HepG2 (cell line): ENCODE data around the gene ARHGAP21. TPM values are rescaled to one million over a fixed set of nuclear protein-coding genes. Genes with fewer than 3 reads are reported as not detected.

ENCODE experiments used
- ATAC-seq: fragments of 200-7000 bp; cut with Tn5 transposase; 3 replicates; pipeline ENCODE4 v1.9.1; 2020; ENCODE audit warnings: mild to moderate bottlenecking, moderate library complexity
- BruUV-seq: library from RNA; stranded (reverse); fragments of 400-500 nt; replicated peaks from 2 replicates; lab custom pipeline; 2021; lab: Mats Ljungman, UMichigan
- CTCF ChIA-PET: fragments of 300-600 bp; formaldehyde crosslinking; extraction: SDS; loops from one replicate; lab custom pipeline; 2021; ENCODE audit warnings: low total read pairs, inconsistent platforms, low intra/inter-chr PET ratio; lab: Yijun Ruan, JAX
- POLR2A ChIA-PET: fragments of 350-600 bp; sonication (Branson Sonifier 250); formaldehyde crosslinking; loops from one replicate; lab custom pipeline; 2020; ENCODE audit warnings: antibody characterized with exemption, inconsistent platforms; lab: Yijun Ruan, JAX
- DNase-seq: peaks from one replicate; pipeline ENCODE4 v3.0.0-alpha.2; 2015; ENCODE audit warnings: low spot score
- FAIRE-seq: peaks from 3 replicates; lab custom pipeline; 2011; peaks lifted over from hg19 to GRCh38; lab: Jason Lieb, UNC
- H2AFZ ChIP-seq: one replicate; pipeline ENCODE4 v1.6.1; 2011; ENCODE audit warnings: low read length, inconsistent platforms
- H3K27ac ChIP-seq: fragments of 300-600 bp; 3 replicates; pipeline ENCODE4 v1.8.0; 2011; ENCODE audit warnings: mixed run types, mild to moderate bottlenecking, mixed read lengths, low read length, inconsistent platforms; ENCODE audit not compliant: insufficient read depth; ENCODE audit errors: extremely low read length
- H3K27me3 ChIP-seq, 2 experiments: fragments of 200-600 bp in 1 of 2; 2 replicates in 1 of 2; 3 replicates in 1 of 2; pipeline versions ENCODE4 v1.6.0 to v1.8.0; 2011; ENCODE audit warnings: low read length in 2 of 2, mild to moderate bottlenecking in 2 of 2, moderate library complexity in 2 of 2, inconsistent platforms in 1 of 2; ENCODE audit not compliant: insufficient read depth in 2 of 2, control insufficient read depth in 1 of 2
- H3K36me3 ChIP-seq, 2 experiments: fragments of 200-600 bp in 1 of 2; replicated peaks in 1 of 2; 2 replicates in 1 of 2; 3 replicates in 1 of 2; pipeline versions ENCODE4 v1.5.1 to v1.8.0; 2011; ENCODE audit warnings: low read length in 2 of 2, inconsistent platforms in 1 of 2; ENCODE audit not compliant: insufficient read depth in 2 of 2, control insufficient read depth in 1 of 2
- H3K4me1 ChIP-seq: 2 replicates; pipeline ENCODE4 v1.5.1; 2012; ENCODE audit warnings: low read length, inconsistent platforms; ENCODE audit not compliant: insufficient read depth
- H3K4me2 ChIP-seq: 2 replicates; pipeline ENCODE4 v1.6.0; 2011; ENCODE audit warnings: low read depth, low read length, inconsistent platforms
- H3K4me3 ChIP-seq, 3 experiments: fragments of 200-600 bp in 1 of 3; sonication (generic), shearing (Covaris generic) in 1 of 3; replicated peaks in 1 of 3; 2 replicates each; pipeline ENCODE4 v1.5.1; 2011 to 2016; ENCODE audit warnings: low read length in 3 of 3, inconsistent platforms in 2 of 3, low read depth in 2 of 3, mild to moderate bottlenecking in 2 of 3, control low read depth in 1 of 3, mixed read lengths in 1 of 3; ENCODE audit not compliant: insufficient read depth in 1 of 3
- H3K79me2 ChIP-seq: one replicate; pipeline ENCODE4 v1.6.1; 2011; ENCODE audit warnings: low read length, inconsistent platforms; ENCODE audit not compliant: insufficient read depth
- H3K9ac ChIP-seq: 2 replicates; pipeline ENCODE4 v1.6.0; 2011; ENCODE audit warnings: mild to moderate bottlenecking, low read depth, low read length, inconsistent platforms; ENCODE audit not compliant: insufficient read depth
- H3K9me3 ChIP-seq: 2 replicates; pipeline ENCODE4 v1.5.1; 2012; ENCODE audit warnings: mild to moderate bottlenecking, low read length
- H4K20me1 ChIP-seq: 2 replicates; pipeline ENCODE4 v1.6.0; 2011; ENCODE audit warnings: inconsistent platforms, mild to moderate bottlenecking, low read length, moderate library complexity; ENCODE audit not compliant: insufficient read depth
- PLRG1 ChIP-seq: fragments of 450-650 bp; conservative IDR thresholded peaks from 2 replicates; pipeline ENCODE4 v1.6.1; 2016
- SAP130 ChIP-seq: IDR thresholded peaks from 2 replicates; pipeline ENCODE4 v1.6.1; 2016; ENCODE audit warnings: low read depth
- STAG1 ChIP-seq: sonication (generic); formaldehyde crosslinking; IDR thresholded peaks from 2 replicates; pipeline ENCODE4 v1.4.0; 2020; ENCODE audit warnings: missing genetic modification reagents
- ZNF460 ChIP-seq: sonication (generic); formaldehyde crosslinking; IDR thresholded peaks from 2 replicates; pipeline ENCODE4 v1.5.1; 2020; ENCODE audit warnings: missing genetic modification reagents, mild to moderate bottlenecking, borderline replicate concordance
- ZNF562 ChIP-seq: sonication (generic); formaldehyde crosslinking; IDR thresholded peaks from 2 replicates; pipeline ENCODE4 v1.8.0; 2022; ENCODE audit warnings: missing genetic modification reagents, borderline replicate concordance
- ZNF7 ChIP-seq: IDR thresholded peaks from 2 replicates; pipeline ENCODE4 v1.6.1; 2016; ENCODE audit warnings: missing biosample characterization, missing genetic modification reagents
- ZSCAN21 ChIP-seq: sonication (generic); formaldehyde crosslinking; IDR thresholded peaks from 2 replicates; pipeline ENCODE4 v1.8.0; 2022; ENCODE audit warnings: mild to moderate bottlenecking, missing genetic modification reagents, moderate library complexity, borderline replicate concordance
- WGBS: methylation state at CpG from one replicate; pipeline ENCODE4 v1.1.6; 2017; ENCODE audit warnings: low lambda C conversion rate; 5-methylcytosine and 5-hydroxymethylcytosine counted together
- in situ Hi-C: cut with HindIII; loops from 2 replicates; pipeline ENCODE4 v1.10.0; 2017; ENCODE audit warnings: low pct_unique_long_range_greater_than_20kb; ENCODE audit not compliant: extremely low pct_ligation_motif_present
- intact Hi-C: fragments of 100-400 bp; cut with micrococcal nuclease; formaldehyde crosslinking; loops from one replicate; pipeline ENCODE4 v1.10.0; 2022; ENCODE audit not compliant: unreplicated experiment
- polyA plus RNA-seq, 8 experiments: library from polyadenylated mRNA; depleted of rRNA in 3 of 8; stranded (reverse) in 7 of 8; unstranded in 1 of 8; fragments of >200 nt; fragmentation: Illumina TruSeq in 4 of 8; extraction: Trizol in 4 of 8; gene quantifications; 2 replicates each; pipeline versions ENCODE4 v1.2.1 to v1.2.3, GENCODE V29; 2011 to 2016; ENCODE audit warnings: low read depth in 4 of 8, missing spikeins in 1 of 8, mixed read lengths in 1 of 8; ENCODE audit not compliant: insufficient read depth in 1 of 8
- total RNA-seq, 5 experiments: library from RNA; depleted of rRNA; stranded (reverse); fragments of >200 nt; fragmentation: Illumina TruSeq; extraction: Trizol; gene quantifications; 2 replicates each; pipeline ENCODE4 v1.2.3, GENCODE V29; 2016; ENCODE audit warnings: low read depth in 1 of 5
- TF ChIP-seq, protein P1 (sequence below): sonication (generic); formaldehyde crosslinking; IDR thresholded peaks from 2 replicates; pipeline ENCODE4 v1.5.0; 2020; ENCODE audit warnings: mild to moderate bottlenecking, missing genetic modification reagents, moderate library complexity
- TF ChIP-seq, protein P2 (sequence below): sonication (generic); formaldehyde crosslinking; IDR thresholded peaks from 2 replicates; pipeline ENCODE4 v1.8.0; 2022; ENCODE audit warnings: mild to moderate bottlenecking, missing genetic modification reagents; ENCODE audit not compliant: insufficient replicate concordance

ARHGAP21 gene
- total and polyA plus RNA-seq, 2 of the 13 experiments (the other 11 are each of a cell fraction or from before 2014, with no cell fraction given): 23.9 to 26.6 TPM

GRCh38 chr10:24727786-24728185 is 4.1 kb upstream of the ARHGAP21 start:
- TF ChIP-seq, protein P1, sequence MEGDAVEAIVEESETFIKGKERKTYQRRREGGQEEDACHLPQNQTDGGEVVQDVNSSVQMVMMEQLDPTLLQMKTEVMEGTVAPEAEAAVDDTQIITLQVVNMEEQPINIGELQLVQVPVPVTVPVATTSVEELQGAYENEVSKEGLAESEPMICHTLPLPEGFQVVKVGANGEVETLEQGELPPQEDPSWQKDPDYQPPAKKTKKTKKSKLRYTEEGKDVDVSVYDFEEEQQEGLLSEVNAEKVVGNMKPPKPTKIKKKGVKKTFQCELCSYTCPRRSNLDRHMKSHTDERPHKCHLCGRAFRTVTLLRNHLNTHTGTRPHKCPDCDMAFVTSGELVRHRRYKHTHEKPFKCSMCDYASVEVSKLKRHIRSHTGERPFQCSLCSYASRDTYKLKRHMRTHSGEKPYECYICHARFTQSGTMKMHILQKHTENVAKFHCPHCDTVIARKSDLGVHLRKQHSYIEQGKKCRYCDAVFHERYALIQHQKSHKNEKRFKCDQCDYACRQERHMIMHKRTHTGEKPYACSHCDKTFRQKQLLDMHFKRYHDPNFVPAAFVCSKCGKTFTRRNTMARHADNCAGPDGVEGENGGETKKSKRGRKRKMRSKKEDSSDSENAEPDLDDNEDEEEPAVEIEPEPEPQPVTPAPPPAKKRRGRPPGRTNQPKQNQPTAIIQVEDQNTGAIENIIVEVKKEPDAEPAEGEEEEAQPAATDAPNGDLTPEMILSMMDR: peak; percentile 50
- TF ChIP-seq STAG1 (CRISPR knock-in tag) (peak; percentile 61), ZNF7 (CRISPR knock-in tag) (peak; percentile 37; the same call in 1 of the 2 replicates), ZNF460 (CRISPR knock-in tag) (peak; percentile 30; the same call in 1 of the 2 replicates), ZSCAN21 (CRISPR knock-in tag) (no peak)
- FAIRE-seq: no peak
- 20% methylated on average over 9 of the region's 9 CpGs for WGBS
- BruUV-seq: no TSS peak
- ChIA-PET CTCF (no interaction called here), POLR2A (no interaction called here)
- no peaks in the 10 kb centered on the region for H3K36me3 ChIP-seq
- H3K27me3 ChIP-seq: no peaks in the 10 kb centered on the region
- no peaks in the 10 kb centered on the region for H3K79me2 ChIP-seq
- peak overlapping the region; percentile 49 for H3K4me2 ChIP-seq
- H3K9ac ChIP-seq: no peak overlapping the region
- no peak overlapping the region for H3K27ac ChIP-seq
- H3K4me3 ChIP-seq: no peak overlapping the region
- intact Hi-C loops: loop anchor here (5.0 kb wide), 1 partner anchor 500 kb away; no protein-coding TSS in a partner anchor
- peak overlapping the region; percentile 21 for H2AFZ ChIP-seq
- ATAC-seq: no peak
- peaks cover 24% of the 10 kb centered on the region for H3K4me1 ChIP-seq
- no peaks in the 10 kb centered on the region for H4K20me1 ChIP-seq
- in situ Hi-C loops: loop anchor here (10.0 kb wide), 1 partner anchor 287 kb away; the partner anchor contains the start of genes ENKUR and THNSL1
- DNase-seq: no peak
- no peaks in the 10 kb centered on the region for H3K9me3 ChIP-seq

- no peak for TF ChIP-seq SAP130 (CRISPR knock-in tag)
- TF ChIP-seq, protein P2, sequence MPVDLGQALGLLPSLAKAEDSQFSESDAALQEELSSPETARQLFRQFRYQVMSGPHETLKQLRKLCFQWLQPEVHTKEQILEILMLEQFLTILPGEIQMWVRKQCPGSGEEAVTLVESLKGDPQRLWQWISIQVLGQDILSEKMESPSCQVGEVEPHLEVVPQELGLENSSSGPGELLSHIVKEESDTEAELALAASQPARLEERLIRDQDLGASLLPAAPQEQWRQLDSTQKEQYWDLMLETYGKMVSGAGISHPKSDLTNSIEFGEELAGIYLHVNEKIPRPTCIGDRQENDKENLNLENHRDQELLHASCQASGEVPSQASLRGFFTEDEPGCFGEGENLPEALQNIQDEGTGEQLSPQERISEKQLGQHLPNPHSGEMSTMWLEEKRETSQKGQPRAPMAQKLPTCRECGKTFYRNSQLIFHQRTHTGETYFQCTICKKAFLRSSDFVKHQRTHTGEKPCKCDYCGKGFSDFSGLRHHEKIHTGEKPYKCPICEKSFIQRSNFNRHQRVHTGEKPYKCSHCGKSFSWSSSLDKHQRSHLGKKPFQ (CRISPR knock-in tag): no peak
- no peak for TF ChIP-seq ZNF562 (CRISPR knock-in tag)
- no peak for TF ChIP-seq PLRG1
- H4K20me1 ChIP-seq: no peaks in the 10 kb centered on the region
- DNase-seq: no peak
- in situ Hi-C loops: loop anchor here (10.0 kb wide), 1 partner anchor 288 kb away; the partner anchor contains the start of genes ENKUR and THNSL1
- H3K36me3 ChIP-seq: no peaks in the 10 kb centered on the region
- H3K79me2 ChIP-seq: peaks cover 9% of the 10 kb centered on the region
- ChIA-PET CTCF (no interaction called here), POLR2A (no interaction called here)
- H3K27ac ChIP-seq: no peak overlapping the region
- H2AFZ ChIP-seq: no peak overlapping the region
- no peak for ATAC-seq
- H3K9me3 ChIP-seq: no peaks in the 10 kb centered on the region
- H3K4me1 ChIP-seq: peaks cover 24% of the 10 kb centered on the region
- no peak overlapping the region for H3K4me3 ChIP-seq
- WGBS: 74% methylated on average over 5 of the region's 5 CpGs
- no peak for FAIRE-seq
- no peak overlapping the region for H3K4me2 ChIP-seq
- H3K27me3 ChIP-seq: no peaks in the 10 kb centered on the region
- no peak overlapping the region for H3K9ac ChIP-seq
- intact Hi-C loops: loop anchor here (5.0 kb wide), 1 partner anchor 501 kb away; no protein-coding TSS in a partner anchor
- no TSS peak for BruUV-seq
These were observed 2.9 kb upstream of the ARHGAP21 start for GRCh38 chr10:24726626-24727025.
